ENCODE data around the gene AP2A2. TPM values are rescaled to one million over a fixed set of nuclear protein-coding genes. Genes with fewer than 3 reads are reported as not detected.
"Not testable (repeated sequence)": the region's sequence is repeated elsewhere in the genome, so short reads cannot be mapped to it uniquely, and the experiment has no call there.

The AP2A2 gene
- total RNA-seq, 1 experiment from 2014 or later: 39.4 TPM

GRCh38 chr11:959027-959426 is 33.4 kb downstream of the AP2A2 start:
- H3K4me1 ChIP-seq (replicated peaks; ENCODE audit: insufficient read depth): peaks cover 26% of the 10 kb centered on the region
- no peaks in the 10 kb centered on the region for H3K9me3 ChIP-seq (ENCODE audit: insufficient read depth, low read depth)
- H3F3A ChIP-seq (ENCODE audit: insufficient read depth, low read depth): peaks cover 19% of the 10 kb centered on the region; the same call in 1 of the 2 replicates
- H3K9me2 ChIP-seq (ENCODE audit: insufficient read depth): no peaks in the 10 kb centered on the region
- no peak overlapping the region for H3K4me3 ChIP-seq
- H3K4me2 ChIP-seq: no peak overlapping the region
- TF ChIP-seq EZH2 (IDR thresholded peaks at IDR 0.05; ENCODE audit: low read depth) (no peak), CTCF (conservative IDR thresholded peaks at IDR 0.05) (no peak)
- DNase-seq: no peak
- H4K20me1 ChIP-seq (ENCODE audit: insufficient read depth): peaks cover 13% of the 10 kb centered on the region
- H3K36me3 ChIP-seq (ENCODE audit: low read depth): no peaks in the 10 kb centered on the region; the same call in 1 of the 2 replicates
- POLR2A ChIA-PET (ENCODE audit: unreplicated experiment): no interaction called here
- no peaks in the 10 kb centered on the region for H3K27me3 ChIP-seq (ENCODE audit: insufficient read depth, low read depth)
- H3K79me2 ChIP-seq (ENCODE audit: low read depth): peaks cover 11% of the 10 kb centered on the region
- intact Hi-C loops (cut with micrococcal nuclease; ENCODE audit: unreplicated experiment): no loop called here
- CTCF ChIA-PET: no interaction called here
- no TSS peak for BruUV-seq (replicated peaks)
- no peak overlapping the region for H3K27ac ChIP-seq
- no peak overlapping the region for H2AFZ ChIP-seq

GRCh38 chr11:959608-960007 is 33.9 kb downstream of the AP2A2 start:
- H3K4me2 ChIP-seq: no peak overlapping the region
- POLR2A ChIA-PET (ENCODE audit: unreplicated experiment): no interaction called here
- no peak overlapping the region for H3K4me3 ChIP-seq
- no peaks in the 10 kb centered on the region; the same call in 1 of the 2 replicates for H3K36me3 ChIP-seq (ENCODE audit: low read depth)
- H3K9me2 ChIP-seq (ENCODE audit: insufficient read depth): no peaks in the 10 kb centered on the region
- no peak for DNase-seq
- H3K27ac ChIP-seq: no peak overlapping the region
- no peak overlapping the region for H2AFZ ChIP-seq
- H3F3A ChIP-seq (ENCODE audit: insufficient read depth, low read depth): peaks cover 14% of the 10 kb centered on the region; the same call in 1 of the 2 replicates
- peaks cover 20% of the 10 kb centered on the region for H3K4me1 ChIP-seq (replicated peaks; ENCODE audit: insufficient read depth)
- no peaks in the 10 kb centered on the region for H3K9me3 ChIP-seq (ENCODE audit: insufficient read depth, low read depth)
- CTCF ChIA-PET: no interaction called here
- peaks cover 11% of the 10 kb centered on the region for H3K79me2 ChIP-seq (ENCODE audit: low read depth)
- TF ChIP-seq EZH2 (IDR thresholded peaks at IDR 0.05; ENCODE audit: low read depth): no peak
- no peak for TF ChIP-seq CTCF (conservative IDR thresholded peaks at IDR 0.05)
- intact Hi-C loops (cut with micrococcal nuclease; ENCODE audit: unreplicated experiment): no loop called here
- H4K20me1 ChIP-seq (ENCODE audit: insufficient read depth): peaks cover 13% of the 10 kb centered on the region
- H3K27me3 ChIP-seq (ENCODE audit: insufficient read depth, low read depth): no peaks in the 10 kb centered on the region
- no TSS peak for BruUV-seq (replicated peaks)

- H3K9me3 ChIP-seq (ENCODE audit: insufficient read depth, low read depth); intact Hi-C loops (cut with micrococcal nuclease; ENCODE audit: unreplicated experiment); POLR2A ChIA-PET (ENCODE audit: unreplicated experiment); H4K20me1 ChIP-seq (ENCODE audit: insufficient read depth); H3K4me2 ChIP-seq; H3K36me3 ChIP-seq (ENCODE audit: low read depth); CTCF ChIA-PET; H3K9me2 ChIP-seq (ENCODE audit: insufficient read depth); H3K4me3 ChIP-seq; DNase-seq; H2AFZ ChIP-seq; H3K27me3 ChIP-seq (ENCODE audit: insufficient read depth, low read depth); H3K27ac ChIP-seq; BruUV-seq (replicated peaks); H3K4me1 ChIP-seq (replicated peaks; ENCODE audit: insufficient read depth); H3F3A ChIP-seq (ENCODE audit: insufficient read depth, low read depth): not testable (repeated sequence)
- peaks cover 10% of the 10 kb centered on the region for H3K79me2 ChIP-seq (ENCODE audit: low read depth)
Measured at GRCh38 chr11:961310-961920, 35.7 kb downstream of the AP2A2 start.

GRCh38 chr11:961921-962320 is 36.3 kb downstream of the AP2A2 start:
- Histone ChIP-seq H2AFZ (no peak overlapping the region), H3K4me1 (replicated peaks; ENCODE audit: insufficient read depth) (no peaks in the 10 kb centered on the region), H3K4me3 (no peak overlapping the region), H3K4me2 (no peak overlapping the region), H3K27me3 (ENCODE audit: insufficient read depth, low read depth) (no peaks in the 10 kb centered on the region), H3F3A (ENCODE audit: insufficient read depth, low read depth) (no peaks in the 10 kb centered on the region; the same call in 1 of the 2 replicates), H3K27ac (no peak overlapping the region), H3K79me2 (ENCODE audit: low read depth) (peaks cover 5% of the 10 kb centered on the region), H3K9me2 (ENCODE audit: insufficient read depth) (no peaks in the 10 kb centered on the region), H4K20me1 (ENCODE audit: insufficient read depth) (no peaks in the 10 kb centered on the region), H3K9me3 (ENCODE audit: insufficient read depth, low read depth) (no peaks in the 10 kb centered on the region), H3K36me3 (ENCODE audit: low read depth) (no peaks in the 10 kb centered on the region; the same call in 1 of the 2 replicates)
- intact Hi-C loops (cut with micrococcal nuclease; ENCODE audit: unreplicated experiment): no loop called here
- POLR2A ChIA-PET (ENCODE audit: unreplicated experiment): no interaction called here
- TF ChIP-seq EZH2 (IDR thresholded peaks at IDR 0.05; ENCODE audit: low read depth) (no peak), CTCF (conservative IDR thresholded peaks at IDR 0.05) (no peak)
- CTCF ChIA-PET: no interaction called here
- DNase-seq: no peak
- BruUV-seq (replicated peaks): no TSS peak

All from PC-9 (cell line).